H1 (cell line): Measurements from ENCODE around the gene NRM. TPM values are rescaled to one million over a fixed set of nuclear protein-coding genes. Genes with fewer than 3 reads are reported as not detected.

Experiments
- CTCF ChIA-PET: fragments of 300-600 bp; sonication (Branson Sonifier 250); formaldehyde crosslinking; loops from one replicate; lab custom pipeline; 2021; ENCODE audit not compliant: partially characterized antibody; lab: Charles Lee
- POLR2A ChIA-PET: fragments of 300-600 bp; sonication (Branson Sonifier 250); formaldehyde crosslinking; loops from one replicate; lab custom pipeline; 2021; ENCODE audit warnings: inconsistent platforms; ENCODE audit not compliant: partially characterized antibody; lab: Charles Lee
- DNase-seq, 2 experiments: peaks; one replicate each; pipeline versions ENCODE4 v3.0.0 to v3.0.0-alpha.2; 2010 to 2022; ENCODE audit warnings: low spot score in 2 of 2, low read depth in 1 of 2, mixed read lengths in 1 of 2
- FAIRE-seq: peaks from 2 replicates; lab custom pipeline; 2011; peaks lifted over from hg19 to GRCh38; lab: Jason Lieb, UNC
- H2AFZ ChIP-seq: 2 replicates; pipeline ENCODE4 v1.8.1; 2012; ENCODE audit warnings: low read length, inconsistent platforms
- H2AK5ac ChIP-seq: 2 replicates; pipeline ENCODE4 v1.6.1; 2013; ENCODE audit warnings: low read depth, low read length
- H2BK120ac ChIP-seq: replicated peaks from 2 replicates; pipeline ENCODE3; 2013; ENCODE audit warnings: low read depth, low read length, inconsistent platforms
- H2BK12ac ChIP-seq: 2 replicates; pipeline ENCODE4 v1.6.1; 2013; ENCODE audit warnings: low read depth, low read length
- H2BK15ac ChIP-seq: 2 replicates; pipeline ENCODE4 v1.6.1; 2013; ENCODE audit warnings: low read length
- H2BK20ac ChIP-seq: 2 replicates; pipeline ENCODE4 v1.6.1; 2013; ENCODE audit warnings: low read length
- H2BK5ac ChIP-seq: 2 replicates; pipeline ENCODE4 v1.6.1; 2013; ENCODE audit warnings: low read depth, low read length
- H3K14ac ChIP-seq: 2 replicates; pipeline ENCODE4 v1.6.1; 2013; ENCODE audit warnings: inconsistent platforms; ENCODE audit not compliant: insufficient read length
- H3K18ac ChIP-seq: 2 replicates; pipeline ENCODE4 v1.6.1; 2013; ENCODE audit warnings: low read length; ENCODE audit errors: extremely low read depth
- H3K23ac ChIP-seq: 2 replicates; pipeline ENCODE4 v1.6.1; 2013; ENCODE audit warnings: inconsistent platforms; ENCODE audit not compliant: insufficient read length
- H3K23me2 ChIP-seq: 2 replicates; pipeline ENCODE4 v1.6.1; 2013; ENCODE audit warnings: low read depth, low read length
- H3K27ac ChIP-seq: 2 replicates; pipeline ENCODE4 v1.6.1; 2011; ENCODE audit warnings: low read depth, low read length, inconsistent platforms
- H3K27me3 ChIP-seq, 4 experiments: replicated peaks in 1 of 4; 1 replicate in 1 of 4; 2 replicates in 3 of 4; pipeline versions ENCODE4 v1.6.1 to v1.8.1; 2011 to 2013; ENCODE audit warnings: low read length in 3 of 4, mild to moderate bottlenecking in 3 of 4, inconsistent platforms in 2 of 4, mixed read lengths in 2 of 4, moderate library complexity in 1 of 4; ENCODE audit not compliant: control insufficient read depth in 3 of 4, insufficient read depth in 3 of 4; ENCODE audit errors: extremely low read depth in 1 of 4
- H3K36me3 ChIP-seq, 4 experiments: 2 replicates each; pipeline versions ENCODE4 v1.6.1 to v1.8.1; 2011 to 2013; ENCODE audit warnings: mild to moderate bottlenecking in 4 of 4, low read length in 3 of 4, moderate library complexity in 2 of 4, control low read depth in 1 of 4, inconsistent platforms in 1 of 4; ENCODE audit not compliant: insufficient read depth in 4 of 4, control insufficient read depth in 2 of 4
- H3K4ac ChIP-seq: replicated peaks from 2 replicates; pipeline ENCODE3; 2013; ENCODE audit warnings: low read length, low read depth, mixed read lengths, inconsistent platforms; ENCODE audit not compliant: insufficient read length
- H3K4me1 ChIP-seq, 4 experiments: replicated peaks in 1 of 4; 1 replicate in 1 of 4; 2 replicates in 3 of 4; pipeline versions ENCODE4 v1.6.1 to v1.8.1; 2011 to 2013; ENCODE audit warnings: low read length in 3 of 4, inconsistent platforms in 2 of 4, mixed read lengths in 1 of 4; ENCODE audit not compliant: insufficient read depth in 4 of 4, control insufficient read depth in 3 of 4
- H3K4me2 ChIP-seq, 2 experiments: 2 replicates each; pipeline versions ENCODE4 v1.6.1 to v1.8.1; 2011 to 2013; ENCODE audit warnings: low read depth in 2 of 2, low read length in 2 of 2, control low read depth in 1 of 2, inconsistent platforms in 1 of 2, mild to moderate bottlenecking in 1 of 2; ENCODE audit not compliant: insufficient read depth in 1 of 2
- H3K4me3 ChIP-seq, 4 experiments: fragments of 200-600, 300-600 bp in 1 of 4; sonication (generic), shearing (Covaris generic), sonication (Bioruptor Twin) in 1 of 4; 2 replicates each; pipeline versions ENCODE4 v1.5.1 to v1.8.1; 2011 to 2016; ENCODE audit warnings: low read length in 4 of 4, low read depth in 3 of 4, control low read depth in 2 of 4, inconsistent platforms in 2 of 4, mild to moderate bottlenecking in 2 of 4, mixed read lengths in 1 of 4, moderate library complexity in 1 of 4; ENCODE audit not compliant: insufficient read depth in 2 of 4; ENCODE audit errors: extremely low read depth in 1 of 4
- H3K56ac ChIP-seq: replicated peaks from 2 replicates; pipeline ENCODE3; 2013; ENCODE audit warnings: low read depth, mild to moderate bottlenecking, mixed read lengths, low read length, inconsistent platforms; ENCODE audit not compliant: insufficient read length
- H3K79me1 ChIP-seq: 2 replicates; pipeline ENCODE4 v1.6.1; 2013; ENCODE audit warnings: low read depth, low read length, control low read depth
- H3K79me2 ChIP-seq, 2 experiments: 2 replicates each; pipeline versions ENCODE4 v1.6.1 to v1.8.1; 2012 to 2013; ENCODE audit warnings: low read length in 2 of 2, mild to moderate bottlenecking in 2 of 2, inconsistent platforms in 1 of 2; ENCODE audit not compliant: insufficient read depth in 2 of 2, control insufficient read depth in 1 of 2
- H3K9ac ChIP-seq, 4 experiments: replicated peaks in 1 of 4; 1 replicate in 1 of 4; 2 replicates in 3 of 4; pipeline versions ENCODE4 v1.6.1 to v1.8.1; 2011 to 2013; ENCODE audit warnings: low read depth in 3 of 4, low read length in 3 of 4, control low read depth in 2 of 4, mild to moderate bottlenecking in 2 of 4, moderate library complexity in 2 of 4, inconsistent platforms in 1 of 4; ENCODE audit errors: extremely low read depth in 1 of 4
- H3K9me3 ChIP-seq, 2 experiments: 2 replicates each; pipeline versions ENCODE4 v1.6.1 to v1.8.1; 2012 to 2013; ENCODE audit warnings: mild to moderate bottlenecking in 2 of 2, moderate library complexity in 2 of 2, control low read depth in 1 of 2, inconsistent platforms in 1 of 2, low read depth in 1 of 2, low read length in 1 of 2, mixed read lengths in 1 of 2; ENCODE audit not compliant: insufficient read depth in 2 of 2
- H4K20me1 ChIP-seq, 2 experiments: replicated peaks in 1 of 2; 2 replicates each; pipeline versions ENCODE3 to v1.8.1; 2011 to 2013; ENCODE audit warnings: inconsistent platforms in 2 of 2, low read length in 2 of 2, mild to moderate bottlenecking in 1 of 2; ENCODE audit not compliant: insufficient read depth in 2 of 2, control insufficient read depth in 1 of 2
- H4K5ac ChIP-seq: 2 replicates; pipeline ENCODE4 v1.6.1; 2013; ENCODE audit warnings: low read length, low read depth, mixed read lengths, inconsistent platforms; ENCODE audit not compliant: insufficient read length
- H4K8ac ChIP-seq: 2 replicates; pipeline ENCODE4 v1.8.0; 2013; ENCODE audit warnings: mild to moderate bottlenecking, moderate library complexity, low read length, inconsistent platforms; ENCODE audit not compliant: insufficient read depth; ENCODE audit errors: extremely low read depth
- H4K91ac ChIP-seq: replicated peaks from 2 replicates; pipeline ENCODE3; 2013; ENCODE audit warnings: low read length, mixed read lengths, inconsistent platforms; ENCODE audit not compliant: insufficient read length
- CHD1 ChIP-seq: IDR thresholded peaks from 2 replicates; pipeline ENCODE4 v1.6.1; 2012; ENCODE audit warnings: low read depth, low read length, improper control_type of control experiment
- PHF8 ChIP-seq: fragments of 200-600 bp; sonication (generic); conservative IDR thresholded peaks from 2 replicates; pipeline ENCODE4 v1.7.1; 2012; ENCODE audit warnings: low read depth, mild to moderate bottlenecking, inconsistent platforms, low read length, moderate library complexity
- POU5F1 ChIP-seq: IDR thresholded peaks from 2 replicates; pipeline ENCODE4 v1.6.1; 2011; ENCODE audit warnings: low read depth, mild to moderate bottlenecking, low read length, moderate library complexity
- RNF2 ChIP-seq: fragments of 200-900, 300-1000 bp; sonication (generic); IDR thresholded peaks from 2 replicates; pipeline ENCODE4 v1.7.1; 2016; ENCODE audit warnings: borderline replicate concordance, low read depth, mild to moderate bottlenecking, antibody characterized with exemption, low read length; ENCODE audit not compliant: poor library complexity, severe bottlenecking; ENCODE audit errors: missing control alignments
- TAF1 ChIP-seq: IDR thresholded peaks from 2 replicates; pipeline ENCODE4 v1.6.1; 2011; ENCODE audit warnings: mild to moderate bottlenecking, low read depth, low read length
- WGBS, 2 experiments: shearing (Covaris generic) in 1 of 2; methylation state at CpG; one replicate each; pipeline versions ENCODE4 v1.1.6 to v1.1.7; 2013 to 2015; ENCODE audit warnings: low lambda C conversion rate in 2 of 2, mixed read lengths in 2 of 2, inconsistent platforms in 1 of 2, low coverage in 1 of 2, missing lambda C conversion rate in 1 of 2; ENCODE audit not compliant: insufficient replicate concordance in 2 of 2, insufficient coverage in 1 of 2, insufficient read length in 1 of 2; ENCODE audit errors: extremely low coverage in 1 of 2, missing lambda C conversion rate in 1 of 2; 5-methylcytosine and 5-hydroxymethylcytosine counted together
- polyA plus RNA-seq, 7 experiments: library from polyadenylated mRNA; depleted of rRNA in 3 of 7; stranded (reverse) in 5 of 7; unstranded in 2 of 7; fragments of >200 nt in 5 of 7; fragments of 200-250 nt in 2 of 7; gene quantifications; 1 replicate in 5 of 7; 2 replicates in 1 of 7; 4 replicates in 1 of 7; pipeline versions ENCODE4 v1.2.1 to v1.2.3, GENCODE V29; 2011 to 2013; ENCODE audit warnings: missing spikeins in 2 of 7, mixed read lengths in 2 of 7
- total RNA-seq: library from RNA; stranded (reverse); fragmentation: NEBNext Ultra II Directional; extraction: Animal tissue kit (Norgen Biotek cat#: 25700); gene quantifications from 2 replicates; pipeline ENCODE4 v1.2.1, GENCODE V29; 2021
- TF ChIP-seq, protein P1 (sequence below), 3 experiments: IDR thresholded peaks; 1 replicate in 2 of 3; 2 replicates in 1 of 3; pipeline versions ENCODE4 v1.5.1 to v1.6.1; 2011; ENCODE audit warnings: low read length in 3 of 3, mild to moderate bottlenecking in 3 of 3, inconsistent platforms in 2 of 3, low read depth in 1 of 3, moderate library complexity in 1 of 3; ENCODE audit not compliant: insufficient read depth in 1 of 3; ENCODE audit errors: control extremely low read depth in 1 of 3
- TF ChIP-seq, protein P2 (sequence below): IDR thresholded peaks from 2 replicates; pipeline ENCODE4 v1.6.1; 2011; ENCODE audit warnings: low read depth, mild to moderate bottlenecking, low read length; ENCODE audit not compliant: insufficient read depth

NRM gene
- total and polyA plus RNA-seq, 2 of the 8 experiments (the other 6 are each of a cell fraction or from before 2014, with no cell fraction given) = 27.3 to 50.4 TPM

DNA sequence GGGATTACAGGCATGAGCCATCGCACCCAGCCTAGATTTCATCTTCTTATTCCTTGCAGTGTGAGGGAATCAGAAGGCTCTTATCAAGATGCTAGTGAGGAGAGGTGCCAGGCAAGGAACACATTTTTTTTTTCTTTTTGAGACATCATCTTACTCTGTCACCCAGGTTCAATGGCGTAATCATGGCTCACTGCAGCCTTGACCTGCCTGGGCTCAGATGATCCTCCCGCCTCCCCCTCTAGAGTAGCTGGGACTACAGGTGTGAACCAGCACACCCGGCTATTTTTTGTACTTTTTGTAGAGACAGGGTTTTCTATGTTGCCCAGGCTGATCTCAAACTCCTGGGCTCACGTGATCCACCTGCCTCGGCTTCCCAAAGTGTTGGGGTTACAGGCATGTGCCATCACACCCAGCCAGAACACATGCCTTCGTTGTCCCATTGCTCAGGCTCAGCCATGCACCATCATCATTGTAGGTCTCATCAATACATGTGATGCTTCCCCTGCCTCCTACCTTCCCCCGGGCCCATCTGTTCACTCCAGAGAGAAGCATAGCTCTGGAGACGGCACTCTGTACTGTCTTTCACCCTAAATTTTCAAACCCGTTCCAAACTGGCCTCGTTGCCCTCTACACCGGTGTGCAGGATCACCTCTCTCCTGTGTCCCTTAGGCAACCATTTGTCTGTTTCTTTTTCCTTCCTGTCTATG, 41.6 kb upstream of the NRM start:
- H3K36me3 ChIP-seq = peaks cover 11 to 42% (median 23%) of the 10 kb centered on the region in 4 experiments; a peak in 7 of 8 replicates
- POLR2A ChIA-PET = interaction anchor here (1.0 to 35.9 kb wide), 6 partner anchors 4 to 150 kb away, joined by 3 to 732 read pairs (median 337); partner anchors contain the start of genes DHX16, FLOT1, IER3 and MDC1
- TF ChIP-seq, protein P1, sequence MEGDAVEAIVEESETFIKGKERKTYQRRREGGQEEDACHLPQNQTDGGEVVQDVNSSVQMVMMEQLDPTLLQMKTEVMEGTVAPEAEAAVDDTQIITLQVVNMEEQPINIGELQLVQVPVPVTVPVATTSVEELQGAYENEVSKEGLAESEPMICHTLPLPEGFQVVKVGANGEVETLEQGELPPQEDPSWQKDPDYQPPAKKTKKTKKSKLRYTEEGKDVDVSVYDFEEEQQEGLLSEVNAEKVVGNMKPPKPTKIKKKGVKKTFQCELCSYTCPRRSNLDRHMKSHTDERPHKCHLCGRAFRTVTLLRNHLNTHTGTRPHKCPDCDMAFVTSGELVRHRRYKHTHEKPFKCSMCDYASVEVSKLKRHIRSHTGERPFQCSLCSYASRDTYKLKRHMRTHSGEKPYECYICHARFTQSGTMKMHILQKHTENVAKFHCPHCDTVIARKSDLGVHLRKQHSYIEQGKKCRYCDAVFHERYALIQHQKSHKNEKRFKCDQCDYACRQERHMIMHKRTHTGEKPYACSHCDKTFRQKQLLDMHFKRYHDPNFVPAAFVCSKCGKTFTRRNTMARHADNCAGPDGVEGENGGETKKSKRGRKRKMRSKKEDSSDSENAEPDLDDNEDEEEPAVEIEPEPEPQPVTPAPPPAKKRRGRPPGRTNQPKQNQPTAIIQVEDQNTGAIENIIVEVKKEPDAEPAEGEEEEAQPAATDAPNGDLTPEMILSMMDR (IDR thresholded peaks at IDR 0.05; ENCODE audit: control extremely low read depth in 1 of 3, insufficient read depth in 1 of 3, low read depth in 1 of 3, low read length in 3 of 3) = no peak
- TF ChIP-seq, protein P2, sequence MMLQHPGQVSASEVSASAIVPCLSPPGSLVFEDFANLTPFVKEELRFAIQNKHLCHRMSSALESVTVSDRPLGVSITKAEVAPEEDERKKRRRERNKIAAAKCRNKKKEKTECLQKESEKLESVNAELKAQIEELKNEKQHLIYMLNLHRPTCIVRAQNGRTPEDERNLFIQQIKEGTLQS = no peak
- TF ChIP-seq RNF2 = no peak
- TF ChIP-seq TAF1 = no peak
- TF ChIP-seq CHD1 = no peak
- no peak for TF ChIP-seq POU5F1
- TF ChIP-seq PHF8 = no peak

More for the DNA sequence above, 41.6 kb upstream of the NRM start:
- H2BK5ac ChIP-seq = no peak overlapping the region
- no peak overlapping the region for H3K4ac ChIP-seq
- H4K8ac ChIP-seq = no peak overlapping the region; the same call in 1 of the 2 replicates
- CTCF ChIA-PET = interaction anchor here (0.6 to 11.8 kb wide), 11 partner anchors 8 to 338 kb away, joined by 3 to 147 read pairs (median 4); partner anchors contain the start of genes ABCF1, MDC1 and TUBB
- FAIRE-seq (no peak), DNase-seq (no peak)
- no peak overlapping the region for H3K56ac ChIP-seq
- no peak overlapping the region for H3K18ac ChIP-seq
- H3K4me1 ChIP-seq = no peaks in the 10 kb centered on the region
- 94% methylated on average over 12 of the region's 12 CpGs; no CpG with 5 or more reads in 1 of the 2 experiments for WGBS, 2 experiments
- no peak overlapping the region for H2AK5ac ChIP-seq
- no peak overlapping the region for H4K5ac ChIP-seq
- H3K4me2 ChIP-seq = no peak overlapping the region
- H4K20me1 ChIP-seq = peaks cover 3 to 9% of the 10 kb centered on the region in 2 experiments
- H3K9me3 ChIP-seq = no peaks in the 10 kb centered on the region
- no peaks in the 10 kb centered on the region for H3K27me3 ChIP-seq
- no peak overlapping the region for H2AFZ ChIP-seq
- no peak overlapping the region for H2BK15ac ChIP-seq
- H2BK120ac ChIP-seq = no peak overlapping the region
- H3K14ac ChIP-seq = no peak overlapping the region
- no peak overlapping the region for H3K27ac ChIP-seq
- no peaks in the 10 kb centered on the region for H3K23me2 ChIP-seq
- H3K23ac ChIP-seq = no peak overlapping the region
- H2BK12ac ChIP-seq = no peak overlapping the region
- no peak overlapping the region for H4K91ac ChIP-seq
- H2BK20ac ChIP-seq = no peak overlapping the region
- no peaks in the 10 kb centered on the region for H3K79me2 ChIP-seq
- no peaks in the 10 kb centered on the region for H3K79me1 ChIP-seq
- H3K9ac ChIP-seq = no peak overlapping the region
- H3K4me3 ChIP-seq = no peak overlapping the region
